Mucosa of rectum (tissue), 2 donors: Measurements from ENCODE around the gene CPNE5.

ENCODE experiments used
- H3K27ac ChIP-seq, 2 donors: one replicate each; pipeline ENCODE4 v1.7.0; 2013; ENCODE audit warnings: inconsistent platforms in 2 of 2, low read depth in 2 of 2, low read length in 2 of 2
- H3K27me3 ChIP-seq, 2 donors: one replicate each; pipeline ENCODE4 v1.7.0; 2013; ENCODE audit warnings: low read length in 2 of 2; ENCODE audit not compliant: control insufficient read depth in 2 of 2, insufficient read depth in 2 of 2
- H3K36me3 ChIP-seq, 2 donors: one replicate each; pipeline ENCODE4 v1.7.0; 2013; ENCODE audit warnings: low read length in 2 of 2; ENCODE audit not compliant: control insufficient read depth in 2 of 2, insufficient read depth in 2 of 2
- H3K4me1 ChIP-seq, 2 donors: one replicate each; pipeline ENCODE4 v1.7.0; 2013; ENCODE audit warnings: low read length in 2 of 2, mild to moderate bottlenecking in 1 of 2; ENCODE audit not compliant: control insufficient read depth in 2 of 2, insufficient read depth in 2 of 2
- H3K4me3 ChIP-seq, 2 donors: one replicate each; pipeline ENCODE4 v1.7.0; 2013; ENCODE audit warnings: low read length in 2 of 2
- H3K9ac ChIP-seq, 2 donors: one replicate each; pipeline ENCODE4 v1.7.0; 2013; ENCODE audit warnings: low read length in 2 of 2, low read depth in 1 of 2, mild to moderate bottlenecking in 1 of 2
- H3K9me3 ChIP-seq, 2 donors: one replicate each; pipeline ENCODE4 v1.7.0; 2013; ENCODE audit warnings: low read length in 2 of 2; ENCODE audit not compliant: control insufficient read depth in 2 of 2
- donor health status: healthy.
- donor health status: Normal muscosa, but diverticular disease.

Gene CPNE5

GRCh38 chr6:36825452-36825851 lies 13.8 kb downstream of the CPNE5 start:
- Histone ChIP-seq H3K27ac (no peak overlapping the region), H3K27me3 (no peaks in the 10 kb centered on the region), H3K4me1 (peaks cover 8 to 10% of the 10 kb centered on the region in 2 donors), H3K9ac (no peak overlapping the region), H3K4me3 (no peak overlapping the region), H3K9me3 (no peaks in the 10 kb centered on the region), H3K36me3 (no peaks in the 10 kb centered on the region)

GRCh38 chr6:36824253-36824652 lies 15.0 kb downstream of the CPNE5 start:
- Histone ChIP-seq H3K27ac (no peak overlapping the region), H3K27me3 (no peaks in the 10 kb centered on the region), H3K36me3 (no peaks in the 10 kb centered on the region), H3K4me1 (peaks cover 0 to 2% of the 10 kb centered on the region in 2 donors), H3K9me3 (no peaks in the 10 kb centered on the region), H3K4me3 (no peak overlapping the region), H3K9ac (no peak overlapping the region)

- no peak overlapping the region for H3K4me3 ChIP-seq
- H3K9me3 ChIP-seq = no peaks in the 10 kb centered on the region
- H3K4me1 ChIP-seq = peaks cover 0 to 2% of the 10 kb centered on the region in 2 donors
- H3K27ac ChIP-seq = no peak overlapping the region
- H3K27me3 ChIP-seq = no peaks in the 10 kb centered on the region
- no peaks in the 10 kb centered on the region for H3K36me3 ChIP-seq
- H3K9ac ChIP-seq = no peak overlapping the region
Measured at GRCh38 chr6:36823421-36824096, 15.7 kb downstream of the CPNE5 start.

- Histone ChIP-seq H3K4me1 (peaks cover 0 to 2% of the 10 kb centered on the region in 2 donors), H3K36me3 (no peaks in the 10 kb centered on the region), H3K9ac (no peak overlapping the region), H3K27me3 (no peaks in the 10 kb centered on the region), H3K4me3 (no peak overlapping the region), H3K27ac (no peak overlapping the region), H3K9me3 (no peaks in the 10 kb centered on the region)
Measured at GRCh38 chr6:36822506-36823269, 16.6 kb downstream of the CPNE5 start.

GRCh38 chr6:36821581-36822335 lies 17.5 kb downstream of the CPNE5 start:
- Histone ChIP-seq H3K4me3 (no peak overlapping the region), H3K9me3 (no peaks in the 10 kb centered on the region), H3K9ac (no peak overlapping the region), H3K27me3 (no peaks in the 10 kb centered on the region), H3K27ac (no peak overlapping the region), H3K36me3 (no peaks in the 10 kb centered on the region), H3K4me1 (no peaks in the 10 kb centered on the region)

- H3K27me3 ChIP-seq = no peaks in the 10 kb centered on the region
- no peak overlapping the region for H3K9ac ChIP-seq
- H3K36me3 ChIP-seq = no peaks in the 10 kb centered on the region
- H3K4me3 ChIP-seq = no peak overlapping the region
- H3K4me1 ChIP-seq = no peaks in the 10 kb centered on the region
- H3K27ac ChIP-seq = no peak overlapping the region
- H3K9me3 ChIP-seq = no peaks in the 10 kb centered on the region
Measured at GRCh38 chr6:36820700-36821580, 18.3 kb downstream of the CPNE5 start.

GRCh38 chr6:36818756-36819155 lies 20.5 kb downstream of the CPNE5 start:
- H3K9ac ChIP-seq = no peak overlapping the region
- no peak overlapping the region for H3K4me3 ChIP-seq
- H3K27me3 ChIP-seq = no peaks in the 10 kb centered on the region
- no peak overlapping the region for H3K27ac ChIP-seq
- no peaks in the 10 kb centered on the region for H3K9me3 ChIP-seq
- no peaks in the 10 kb centered on the region for H3K4me1 ChIP-seq
- H3K36me3 ChIP-seq = no peaks in the 10 kb centered on the region

- Histone ChIP-seq H3K27me3 (no peaks in the 10 kb centered on the region), H3K36me3 (no peaks in the 10 kb centered on the region), H3K9me3 (no peaks in the 10 kb centered on the region), H3K27ac (no peak overlapping the region), H3K4me1 (no peaks in the 10 kb centered on the region), H3K9ac (no peak overlapping the region), H3K4me3 (no peak overlapping the region)
Measured at GRCh38 chr6:36817847-36818246, 21.4 kb downstream of the CPNE5 start.

- no peaks in the 10 kb centered on the region for H3K36me3 ChIP-seq
- no peak overlapping the region for H3K27ac ChIP-seq
- H3K4me3 ChIP-seq = no peak overlapping the region
Measured at GRCh38 chr6:36817176-36817817, 21.9 kb downstream of the CPNE5 start.

More at GRCh38 chr6:36817176-36817817, 21.9 kb downstream of the CPNE5 start:
- Histone ChIP-seq H3K9ac (no peak overlapping the region), H3K4me1 (no peaks in the 10 kb centered on the region), H3K9me3 (no peaks in the 10 kb centered on the region), H3K27me3 (no peaks in the 10 kb centered on the region)
